HCT116 (cell line): ENCODE measurements around the gene C1QTNF12. TPM values are rescaled to one million over a fixed set of nuclear protein-coding genes. Genes with fewer than 3 reads are reported as not detected.

Experiments
- ATAC-seq: fragments of 200-7000 bp; cut with Tn5 transposase; 2 replicates; pipeline ENCODE4 v1.9.1; 2020; ENCODE audit warnings: mild to moderate bottlenecking, moderate library complexity
- BruUV-seq: library from RNA; stranded (reverse); fragments of 400-500 nt; replicated peaks from 2 replicates; lab custom pipeline; 2021; lab: Mats Ljungman, UMichigan
- CTCF ChIA-PET: fragments of 300-600 bp; sonication (Branson Sonifier 250); formaldehyde crosslinking; loops from one replicate; lab custom pipeline; 2021; ENCODE audit warnings: antibody characterized with exemption; lab: Charles Lee
- POLR2A ChIA-PET: fragments of 300-600, 350-600 bp; sonication (Branson Sonifier 250); formaldehyde crosslinking; loops from one replicate; lab custom pipeline; 2021; ENCODE audit warnings: antibody characterized with exemption; lab: Charles Lee
- RAD21 ChIA-PET, 2 experiments: fragments of 300-600 bp; sonication (Branson Sonifier 250); formaldehyde crosslinking; loops; one replicate each; lab custom pipeline; 2023; ENCODE audit warnings: low total read pairs in 2 of 2; ENCODE audit not compliant: uncharacterized antibody in 2 of 2, unreplicated experiment in 2 of 2, low non-redundant PET in 1 of 2; lab: Charles Lee
- DNase-seq: peaks from one replicate; pipeline ENCODE4 v3.0.0-alpha.2; 2010; ENCODE audit warnings: low read depth, low spot score
- H2AFZ ChIP-seq: fragments of 200-600 bp; shearing (Covaris generic), sonication (generic); 2 replicates; pipeline ENCODE4 v1.6.1; 2017; ENCODE audit warnings: low read depth, mixed run types, mixed read lengths, antibody characterized with exemption, low read length; ENCODE audit not compliant: poor library complexity, severe bottlenecking
- H3K27ac ChIP-seq: 2 replicates; pipeline ENCODE4 v1.5.1; 2012; ENCODE audit warnings: low read depth, low read length
- H3K27me3 ChIP-seq: fragments of 200-600 bp; sonication (generic); 2 replicates; pipeline ENCODE4 v1.6.1; 2016; ENCODE audit warnings: mixed run types, low read length, mixed read lengths; ENCODE audit not compliant: insufficient read depth
- H3K36me3 ChIP-seq, 2 experiments: fragments of 200-500 bp in 1 of 2; fragments of 200-600 bp in 1 of 2; sonication (Bioruptor generic) in 1 of 2; sonication (generic) in 1 of 2; 2 replicates each; pipeline versions ENCODE4 v1.5.1 to v1.6.1; 2014 to 2016; ENCODE audit warnings: low read length in 2 of 2, inconsistent platforms in 1 of 2, mixed read lengths in 1 of 2, mixed run types in 1 of 2; ENCODE audit not compliant: insufficient read depth in 2 of 2, control insufficient read depth in 1 of 2
- H3K4me1 ChIP-seq, 2 experiments: fragments of 200-600 bp in 1 of 2; sonication (generic) in 1 of 2; 2 replicates each; pipeline versions ENCODE4 v1.5.1 to v1.6.1; 2012 to 2017; ENCODE audit warnings: low read length in 2 of 2, inconsistent platforms in 1 of 2, mild to moderate bottlenecking in 1 of 2, mixed read lengths in 1 of 2, mixed run types in 1 of 2, moderate library complexity in 1 of 2; ENCODE audit not compliant: insufficient read depth in 2 of 2, control insufficient read depth in 1 of 2
- H3K4me2 ChIP-seq: fragments of 200-600 bp; sonication (generic); 2 replicates; pipeline ENCODE4 v1.6.1; 2017; ENCODE audit warnings: mixed run types, low read length, mixed read lengths
- H3K4me3 ChIP-seq, 2 experiments: fragments of 200-600 bp in 1 of 2; sonication (generic) in 1 of 2; replicated peaks in 1 of 2; 2 replicates each; pipeline ENCODE4 v1.5.1; 2011 to 2016; ENCODE audit warnings: low read length in 2 of 2, control low read depth in 1 of 2, low read depth in 1 of 2, mild to moderate bottlenecking in 1 of 2, mixed read lengths in 1 of 2, mixed run types in 1 of 2
- H3K79me2 ChIP-seq: fragments of 200-600 bp; sonication (generic); 2 replicates; pipeline ENCODE4 v1.6.1; 2017; ENCODE audit warnings: mild to moderate bottlenecking, mixed run types, low read length, moderate library complexity, mixed read lengths; ENCODE audit not compliant: insufficient read depth
- H3K9ac ChIP-seq: fragments of 200-600 bp; sonication (generic); 2 replicates; pipeline ENCODE4 v1.6.1; 2016; ENCODE audit warnings: low read length, mixed read lengths
- H3K9me2 ChIP-seq: fragments of 200-600 bp; sonication (generic), shearing (Covaris generic); 2 replicates; pipeline ENCODE4 v1.6.1; 2017; ENCODE audit warnings: mixed run types, mild to moderate bottlenecking, moderate library complexity; ENCODE audit not compliant: insufficient read depth
- H3K9me3 ChIP-seq, 2 experiments: fragments of 200-500 bp in 1 of 2; fragments of 200-600 bp in 1 of 2; sonication (Bioruptor generic) in 1 of 2; sonication (generic) in 1 of 2; 2 replicates each; pipeline ENCODE4 v1.6.1; 2014 to 2017; ENCODE audit warnings: low read length in 2 of 2, mixed read lengths in 2 of 2, inconsistent platforms in 1 of 2, low read depth in 1 of 2, mild to moderate bottlenecking in 1 of 2, mixed run types in 1 of 2, moderate library complexity in 1 of 2; ENCODE audit not compliant: control insufficient read depth in 1 of 2, insufficient read depth in 1 of 2
- H4K20me1 ChIP-seq: fragments of 200-600 bp; sonication (generic), shearing (Covaris generic); 2 replicates; pipeline ENCODE4 v1.6.1; 2017; ENCODE audit warnings: mixed run types, mild to moderate bottlenecking, moderate library complexity; ENCODE audit not compliant: insufficient read depth
- ATF3 ChIP-seq: IDR thresholded peaks from 2 replicates; pipeline ENCODE4 v1.6.1; 2012
- EGR1 ChIP-seq: IDR thresholded peaks from 2 replicates; pipeline ENCODE4 v1.6.1; 2012; ENCODE audit warnings: low read depth
- ELF1 ChIP-seq: IDR thresholded peaks from 2 replicates; pipeline ENCODE4 v1.6.1; 2012; ENCODE audit warnings: low read depth, borderline replicate concordance
- JUND ChIP-seq: IDR thresholded peaks from 2 replicates; pipeline ENCODE4 v1.6.1; 2012
- POLR2AphosphoS5 ChIP-seq: IDR thresholded peaks from 2 replicates; pipeline ENCODE4 v1.6.1; 2011; ENCODE audit warnings: mild to moderate bottlenecking, low read depth, low read length, moderate library complexity
- SP1 ChIP-seq: IDR thresholded peaks from 2 replicates; pipeline ENCODE4 v1.6.1; 2012; ENCODE audit warnings: low read depth
- ZFX ChIP-seq: fragments of 450-650 bp; IDR thresholded peaks from 2 replicates; pipeline ENCODE4 v1.6.1; 2017
- intact Hi-C: fragments of 100-400 bp; cut with micrococcal nuclease; formaldehyde crosslinking; loops from 2 replicates; pipeline ENCODE4 v1.10.0; 2022
- total RNA-seq: library from RNA; stranded (reverse); gene quantifications from one replicate; pipeline ENCODE4 v1.2.1, GENCODE V29; 2021; ENCODE audit not compliant: unreplicated experiment
- TF ChIP-seq, protein P1 (sequence below), 3 experiments: fragments of 200-600 bp in 1 of 3; sonication (generic) in 1 of 3; IDR thresholded peaks in 2 of 3; conservative IDR thresholded peaks in 1 of 3; 2 replicates each; pipeline ENCODE4 v1.5.1; 2012 to 2017; ENCODE audit warnings: low read depth in 2 of 3, low read length in 2 of 3, antibody characterized with exemption in 1 of 3, borderline replicate concordance in 1 of 3, control low read depth in 1 of 3, mild to moderate bottlenecking in 1 of 3, mixed read lengths in 1 of 3, mixed run types in 1 of 3, moderate library complexity in 1 of 3; ENCODE audit not compliant: insufficient read depth in 1 of 3

The C1QTNF12 gene
- total RNA-seq, 1 experiment from 2014 or later: 6.9 TPM

DNA sequence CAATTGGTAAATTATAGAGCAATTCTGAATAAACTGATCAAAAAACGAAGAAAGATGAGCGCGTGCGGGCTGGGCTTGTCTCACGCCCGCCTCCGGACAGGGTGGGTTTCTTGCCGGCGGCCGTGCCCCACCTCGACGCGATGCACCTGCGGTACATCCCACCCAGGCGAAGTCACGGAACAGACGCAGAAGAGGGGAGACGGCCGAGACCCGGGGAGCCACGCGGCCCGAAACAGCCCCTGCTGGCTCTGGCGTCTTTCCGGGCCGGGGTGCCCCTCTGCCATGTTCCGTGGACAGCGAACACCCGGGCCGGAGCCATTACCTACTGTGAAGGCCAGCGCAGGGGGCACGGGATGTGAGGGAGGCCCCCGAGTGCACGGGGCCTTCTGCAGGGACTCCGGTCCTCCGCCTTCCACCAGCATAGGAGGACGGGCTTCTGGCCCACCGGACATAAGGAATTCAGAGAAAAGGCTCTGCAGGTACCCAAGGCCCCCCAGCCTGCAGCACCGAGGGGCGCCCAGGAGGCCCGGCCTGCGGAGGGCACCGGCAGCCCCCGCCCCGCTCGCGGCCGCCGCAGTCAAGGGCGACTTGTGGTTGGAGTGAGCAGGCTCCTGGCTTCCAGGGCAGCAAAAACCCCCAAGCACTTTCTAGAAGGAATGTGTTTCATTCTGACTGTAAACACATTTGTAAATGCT is 7.6 kb upstream of the C1QTNF12 start:
- peaks cover 11 to 32% of the 10 kb centered on the region in 2 experiments; a peak in 3 of 4 replicates for H3K36me3 ChIP-seq
- H3K27me3 ChIP-seq: no peaks in the 10 kb centered on the region
- ChIA-PET RAD21 (no interaction called here), CTCF (no interaction called here), POLR2A (no interaction called here)
- no peaks in the 10 kb centered on the region for H3K9me3 ChIP-seq
- no peaks in the 10 kb centered on the region for H3K9me2 ChIP-seq
- TF ChIP-seq SP1: no peak
- no peak for TF ChIP-seq ELF1
- TF ChIP-seq ATF3: no peak
- TF ChIP-seq JUND: no peak
- no peak for TF ChIP-seq POLR2AphosphoS5
- TF ChIP-seq, protein P1, sequence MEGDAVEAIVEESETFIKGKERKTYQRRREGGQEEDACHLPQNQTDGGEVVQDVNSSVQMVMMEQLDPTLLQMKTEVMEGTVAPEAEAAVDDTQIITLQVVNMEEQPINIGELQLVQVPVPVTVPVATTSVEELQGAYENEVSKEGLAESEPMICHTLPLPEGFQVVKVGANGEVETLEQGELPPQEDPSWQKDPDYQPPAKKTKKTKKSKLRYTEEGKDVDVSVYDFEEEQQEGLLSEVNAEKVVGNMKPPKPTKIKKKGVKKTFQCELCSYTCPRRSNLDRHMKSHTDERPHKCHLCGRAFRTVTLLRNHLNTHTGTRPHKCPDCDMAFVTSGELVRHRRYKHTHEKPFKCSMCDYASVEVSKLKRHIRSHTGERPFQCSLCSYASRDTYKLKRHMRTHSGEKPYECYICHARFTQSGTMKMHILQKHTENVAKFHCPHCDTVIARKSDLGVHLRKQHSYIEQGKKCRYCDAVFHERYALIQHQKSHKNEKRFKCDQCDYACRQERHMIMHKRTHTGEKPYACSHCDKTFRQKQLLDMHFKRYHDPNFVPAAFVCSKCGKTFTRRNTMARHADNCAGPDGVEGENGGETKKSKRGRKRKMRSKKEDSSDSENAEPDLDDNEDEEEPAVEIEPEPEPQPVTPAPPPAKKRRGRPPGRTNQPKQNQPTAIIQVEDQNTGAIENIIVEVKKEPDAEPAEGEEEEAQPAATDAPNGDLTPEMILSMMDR (IDR thresholded peaks at IDR 0.05 in 2 of 3, conservative IDR thresholded peaks at IDR 0.05 in 1 of 3; ENCODE audit: borderline replicate concordance in 1 of 3, insufficient read depth in 1 of 3, low read depth in 2 of 3, low read length in 2 of 3): no peak
- TF ChIP-seq ZFX: 0 out of 2 replicates have a peak, but pooled peaks have one; percentile 8
- TF ChIP-seq EGR1: no peak
- H3K27ac ChIP-seq: no peak overlapping the region
- peaks cover 4 to 8% of the 10 kb centered on the region in 2 experiments; a peak in 3 of 4 replicates for H3K4me1 ChIP-seq
- no TSS peak for BruUV-seq
- H3K4me3 ChIP-seq: no peak overlapping the region
- H2AFZ ChIP-seq: no peak overlapping the region
- H3K9ac ChIP-seq: no peak overlapping the region
- H3K4me2 ChIP-seq: no peak overlapping the region
- DNase-seq: no peak
- no peaks in the 10 kb centered on the region; the same call in 1 of the 2 replicates for H3K79me2 ChIP-seq
- no peak for ATAC-seq
- intact Hi-C loops: no loop called here
- H4K20me1 ChIP-seq: no peaks in the 10 kb centered on the region
